ENCODE data around the gene KCNC4.

- TF ChIP-seq POLR2A (IDR thresholded peaks at IDR 0.05) (no peak), CTCF (IDR thresholded peaks at IDR 0.05) (no peak)
Observed at GRCh38 chr1:110218137-110218536, 8.0 kb downstream of the KCNC4 start.
